Mucosa of descending colon (tissue), 3 donors: Measurements from ENCODE around the gene TOX2. TPM values are rescaled to one million over a fixed set of nuclear protein-coding genes. Genes with fewer than 3 reads are reported as not detected.

Experiments
- ATAC-seq: fragments of 200-7000 bp; cut with Tn5 transposase; one replicate; pipeline ENCODE4 v1.9.1; 2020; ENCODE audit warnings: mild to moderate bottlenecking, moderate library complexity
- DNase-seq, 3 donors: peaks; one replicate each; pipeline ENCODE4 v3.0.0-alpha.2; 2020
- H3K36me3 ChIP-seq: fragments of 200-600 bp; one replicate; pipeline ENCODE4 v1.8.0; 2021; ENCODE audit warnings: low read depth, mild to moderate bottlenecking
- H3K4me1 ChIP-seq: fragments of 200-600 bp; one replicate; pipeline ENCODE4 v1.8.0; 2021; ENCODE audit warnings: low read depth, mild to moderate bottlenecking
- H3K4me3 ChIP-seq: fragments of 200-600 bp; one replicate; pipeline ENCODE4 v1.8.0; 2021; ENCODE audit warnings: mild to moderate bottlenecking
- H3K9me3 ChIP-seq: fragments of 200-600 bp; one replicate; pipeline ENCODE4 v1.8.0; 2021; ENCODE audit warnings: mild to moderate bottlenecking
- intact Hi-C, 2 donors: fragments of 100-400 bp; cut with DNase I in 1 of 2; cut with micrococcal nuclease in 1 of 2; formaldehyde crosslinking; loops; one replicate each; pipeline versions ENCODE4 v1.11.0 to v1.11.1; 2022; cut with DNase I, micrococcal nuclease
- total RNA-seq, 3 donors: library from RNA; stranded (reverse); fragmentation: NEBNext Ultra II Directional in 2 of 3; extraction: Animal tissue kit (Norgen Biotek cat#: 25700) in 2 of 3; gene quantifications; one replicate each; pipeline versions ENCODE4 v1.2.1 to v1.2.4, GENCODE V29; 2021 to 2023
- TF ChIP-seq, protein P1 (sequence below): fragments of 200-600 bp; IDR thresholded peaks from one replicate; pipeline ENCODE4 v1.8.0; 2022; ENCODE audit warnings: antibody characterized with exemption, mild to moderate bottlenecking
- donor health status: DM: no; HTN: no; CAD: no; lungs with moderate emphysema.
- donor health status: DM: no; HTN: no; CAD: no.
- donor health status: DM: no; HTN: yes; CAD: no.

Gene TOX2
- total RNA-seq, 3 donors from 2014 or later, result 2.9 to 6.1 (median 5.5) TPM

DNA sequence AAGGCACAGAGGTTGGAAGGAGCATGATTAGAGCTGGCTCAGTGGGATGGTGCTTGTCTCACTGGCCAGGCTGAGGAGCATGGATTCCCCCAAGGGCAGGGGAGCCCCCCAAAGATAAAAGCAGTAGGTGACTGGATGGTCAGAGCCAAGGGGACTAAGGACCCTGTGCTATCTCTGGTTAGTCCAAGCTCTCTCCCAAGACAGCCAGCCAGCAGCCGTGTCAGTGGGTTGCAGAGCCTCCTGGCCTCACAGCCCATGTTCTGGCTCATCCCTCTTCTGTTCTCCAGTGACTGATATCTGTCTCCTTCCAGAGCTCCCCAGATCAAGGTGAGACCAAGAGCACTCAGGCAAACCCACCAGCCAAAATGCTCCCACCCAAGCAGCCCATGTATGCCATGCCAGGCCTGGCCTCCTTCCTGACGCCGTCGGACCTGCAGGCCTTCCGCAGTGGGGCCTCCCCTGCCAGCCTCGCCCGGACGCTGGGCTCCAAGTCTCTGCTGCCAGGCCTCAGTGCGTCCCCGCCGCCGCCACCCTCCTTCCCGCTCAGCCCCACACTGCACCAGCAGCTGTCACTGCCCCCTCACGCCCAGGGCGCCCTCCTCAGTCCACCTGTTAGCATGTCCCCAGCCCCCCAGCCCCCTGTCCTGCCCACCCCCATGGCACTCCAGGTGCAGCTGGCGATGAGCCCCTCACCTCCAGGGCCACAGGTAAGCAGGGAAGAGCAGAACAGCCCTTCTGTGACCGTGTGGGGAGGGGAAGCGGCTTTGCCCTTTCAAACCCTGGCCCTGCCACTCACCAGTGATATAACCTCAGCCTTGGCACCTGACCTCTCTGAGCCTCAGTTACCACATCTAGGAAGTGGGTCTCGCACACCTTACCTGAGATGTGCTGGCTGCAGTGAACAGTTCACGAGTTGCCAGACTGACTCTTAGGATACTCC is 151.0 kb downstream of the TOX2 start:
- no peaks in the 10 kb centered on the region for H3K4me1 ChIP-seq
- no peaks in the 10 kb centered on the region for H3K36me3 ChIP-seq
- ATAC-seq, result no peak
- DNase-seq, result no peak
- intact Hi-C loops, result no loop called here
- TF ChIP-seq, protein P1, sequence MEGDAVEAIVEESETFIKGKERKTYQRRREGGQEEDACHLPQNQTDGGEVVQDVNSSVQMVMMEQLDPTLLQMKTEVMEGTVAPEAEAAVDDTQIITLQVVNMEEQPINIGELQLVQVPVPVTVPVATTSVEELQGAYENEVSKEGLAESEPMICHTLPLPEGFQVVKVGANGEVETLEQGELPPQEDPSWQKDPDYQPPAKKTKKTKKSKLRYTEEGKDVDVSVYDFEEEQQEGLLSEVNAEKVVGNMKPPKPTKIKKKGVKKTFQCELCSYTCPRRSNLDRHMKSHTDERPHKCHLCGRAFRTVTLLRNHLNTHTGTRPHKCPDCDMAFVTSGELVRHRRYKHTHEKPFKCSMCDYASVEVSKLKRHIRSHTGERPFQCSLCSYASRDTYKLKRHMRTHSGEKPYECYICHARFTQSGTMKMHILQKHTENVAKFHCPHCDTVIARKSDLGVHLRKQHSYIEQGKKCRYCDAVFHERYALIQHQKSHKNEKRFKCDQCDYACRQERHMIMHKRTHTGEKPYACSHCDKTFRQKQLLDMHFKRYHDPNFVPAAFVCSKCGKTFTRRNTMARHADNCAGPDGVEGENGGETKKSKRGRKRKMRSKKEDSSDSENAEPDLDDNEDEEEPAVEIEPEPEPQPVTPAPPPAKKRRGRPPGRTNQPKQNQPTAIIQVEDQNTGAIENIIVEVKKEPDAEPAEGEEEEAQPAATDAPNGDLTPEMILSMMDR, result no peak
- H3K4me3 ChIP-seq, result no peak overlapping the region
- no peaks in the 10 kb centered on the region for H3K9me3 ChIP-seq

DNA sequence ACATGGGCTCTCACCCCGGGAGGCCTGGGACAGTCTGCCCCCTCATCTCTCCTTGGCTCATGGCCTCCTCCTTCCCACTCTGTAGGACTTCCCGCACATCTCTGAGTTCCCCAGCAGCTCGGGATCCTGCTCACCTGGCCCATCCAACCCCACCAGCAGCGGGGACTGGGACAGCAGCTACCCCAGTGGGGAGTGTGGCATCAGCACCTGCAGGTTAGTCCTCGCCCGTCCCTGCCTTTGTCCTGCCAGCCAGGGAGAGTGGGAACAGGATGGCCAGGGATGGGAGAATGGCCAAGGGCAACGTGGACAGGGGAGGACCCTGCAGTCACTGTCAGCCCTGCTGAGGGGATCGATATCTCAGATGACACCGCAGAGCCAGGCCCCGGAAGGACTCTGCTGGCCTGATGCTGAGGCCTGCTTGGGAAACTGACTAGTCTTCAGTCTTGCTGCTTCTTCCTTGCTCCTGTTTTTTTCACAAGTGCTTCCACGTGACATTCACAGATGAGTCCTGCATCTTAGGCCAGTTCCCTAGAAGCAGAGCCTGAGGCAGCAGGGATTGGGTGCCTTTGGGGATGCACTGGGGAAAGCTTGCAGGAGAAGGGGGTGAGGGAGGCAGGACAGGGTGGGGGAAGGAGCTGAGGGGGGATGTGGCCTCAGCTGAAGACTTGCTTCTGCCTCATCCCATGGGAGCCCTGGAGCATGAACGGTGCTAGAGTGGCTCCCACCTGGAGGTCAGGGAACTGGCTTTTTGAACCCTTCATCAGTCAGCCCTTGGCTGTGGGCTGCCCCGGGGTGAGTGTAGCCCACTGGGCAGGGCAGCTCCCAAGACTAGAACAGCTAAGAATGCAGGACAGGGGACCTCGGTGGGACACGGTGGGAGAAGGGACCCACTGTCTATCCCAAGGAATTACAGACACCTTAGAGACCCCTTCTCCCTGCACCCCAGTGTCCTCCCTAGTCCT is 152.3 kb downstream of the TOX2 start:
- no peak for ATAC-seq
- intact Hi-C loops, result no loop called here

DNA sequence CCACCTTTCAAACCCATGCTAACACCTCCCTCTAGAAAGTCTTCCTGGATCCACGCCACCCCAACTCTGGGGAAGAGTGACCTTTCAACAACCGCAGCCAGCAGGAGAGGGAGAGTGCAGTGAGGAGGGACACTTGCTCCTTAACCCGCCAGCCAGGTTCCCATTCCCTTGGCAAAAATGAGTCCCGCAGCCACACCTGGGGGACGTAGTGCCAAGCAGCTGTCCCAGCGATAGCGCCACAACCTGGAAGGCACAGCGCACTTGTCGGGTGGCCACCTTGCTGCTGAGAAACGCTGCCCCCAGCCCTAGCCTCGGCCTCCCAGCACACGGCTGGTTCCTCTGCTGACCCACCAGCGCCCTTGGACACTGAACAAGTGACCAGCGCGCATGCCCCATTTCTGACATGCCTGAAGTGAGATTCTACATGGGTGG is 153.0 kb downstream of the TOX2 start:
- no peak for DNase-seq
- intact Hi-C loops, result no loop called here
- TF ChIP-seq, protein P1, result no peak
- Histone ChIP-seq H3K36me3 (no peaks in the 10 kb centered on the region), H3K4me3 (no peak overlapping the region), H3K4me1 (no peaks in the 10 kb centered on the region), H3K9me3 (no peaks in the 10 kb centered on the region)
- ATAC-seq, result no peak

More for the DNA sequence above, 152.3 kb downstream of the TOX2 start:
- H3K4me1 ChIP-seq, result no peaks in the 10 kb centered on the region
- no peaks in the 10 kb centered on the region for H3K36me3 ChIP-seq
- H3K9me3 ChIP-seq, result no peaks in the 10 kb centered on the region
- no peak for DNase-seq
- TF ChIP-seq, protein P1, result no peak
- no peak overlapping the region for H3K4me3 ChIP-seq

DNA sequence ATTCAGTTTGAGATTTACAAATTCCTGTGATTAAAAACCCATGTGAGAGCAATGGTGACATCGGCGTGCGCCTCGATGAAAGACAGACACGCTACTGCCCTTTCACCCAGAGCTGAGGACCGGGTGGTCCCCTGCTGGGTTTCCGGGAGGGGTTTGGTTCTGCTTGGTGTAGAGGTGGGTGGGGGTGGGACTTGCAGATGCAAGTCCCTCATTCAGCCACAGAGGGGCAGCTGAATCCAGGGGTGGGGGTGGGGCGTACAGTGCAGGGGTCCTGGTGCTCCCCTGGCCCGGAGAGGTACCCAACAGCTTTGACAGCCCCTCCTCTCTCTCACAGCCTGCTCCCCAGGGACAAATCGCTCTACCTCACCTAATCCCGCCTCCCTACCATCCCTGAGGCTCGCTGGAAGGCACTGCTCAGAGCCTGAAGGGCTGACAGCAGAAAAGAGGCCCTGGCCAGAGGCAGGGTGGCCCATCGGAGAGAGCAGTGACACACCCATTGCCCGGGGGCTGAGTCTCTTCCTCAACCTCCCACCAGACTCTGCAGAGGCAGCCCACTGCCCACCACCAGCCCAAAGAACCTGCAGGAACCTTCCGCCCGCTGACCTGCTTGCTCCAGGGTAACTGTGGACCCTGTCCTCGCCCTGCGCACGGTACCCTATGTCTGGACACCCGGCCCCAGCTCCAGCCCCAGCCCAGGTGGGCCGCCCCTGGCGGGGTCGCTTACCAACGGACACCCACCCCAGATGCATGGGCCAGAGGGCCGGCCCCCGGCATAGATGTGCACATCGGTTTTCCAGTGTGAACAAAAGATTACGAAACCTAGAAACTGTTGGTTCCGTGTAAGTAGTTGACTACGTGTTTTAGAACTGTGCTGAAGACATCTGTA is 153.9 kb downstream of the TOX2 start:
- no peak for ATAC-seq
- intact Hi-C loops, result no loop called here
- no peaks in the 10 kb centered on the region for H3K9me3 ChIP-seq

More for the DNA sequence above, 153.9 kb downstream of the TOX2 start:
- no peaks in the 10 kb centered on the region for H3K36me3 ChIP-seq
- DNase-seq, result no peak
- no peak overlapping the region for H3K4me3 ChIP-seq
- no peaks in the 10 kb centered on the region for H3K4me1 ChIP-seq
- TF ChIP-seq, protein P1, result no peak
